H1 (cell line): ENCODE measurements around the gene MYO1D. TPM values are rescaled to one million over a fixed set of nuclear protein-coding genes. Genes with fewer than 3 reads are reported as not detected.

Experiments used
- ASH2L ChIP-seq: fragments of 200-600, 300-600 bp; sonication (generic); IDR thresholded peaks from one replicate; pipeline ENCODE4 v1.7.1; 2017; ENCODE audit warnings: low read length
- CBX5 ChIP-seq: fragments of 300-800, 300-1000 bp; sonication (generic); IDR thresholded peaks from 2 replicates; pipeline ENCODE4 v1.7.1; 2016; ENCODE audit warnings: antibody characterized with exemption, low read length, low read depth
- CBX8 ChIP-seq: fragments of 300-800, 300-1000 bp; sonication (generic); IDR thresholded peaks from 2 replicates; pipeline ENCODE4 v1.7.1; 2016; ENCODE audit warnings: low read depth, low read length, borderline replicate concordance
- EGR1 ChIP-seq: IDR thresholded peaks from 2 replicates; pipeline ENCODE4 v1.6.1; 2011; ENCODE audit warnings: low read depth, low read length, borderline replicate concordance
- EZH2 ChIP-seq: fragments of 200-600 bp; sonication (generic); IDR thresholded peaks from 2 replicates; pipeline ENCODE4 v1.7.1; 2012; ENCODE audit warnings: low read depth, mild to moderate bottlenecking, moderate library complexity, low read length, inconsistent platforms; ENCODE audit not compliant: severe bottlenecking
- FOSL1 ChIP-seq: IDR thresholded peaks from 2 replicates; pipeline ENCODE4 v1.6.1; 2011; ENCODE audit warnings: mild to moderate bottlenecking, low read depth, low read length, moderate library complexity; ENCODE audit not compliant: insufficient read depth
- KDM4A ChIP-seq: IDR thresholded peaks from one replicate; pipeline ENCODE4 v1.7.1; 2012; ENCODE audit warnings: low read depth, mild to moderate bottlenecking, moderate library complexity, low read length, inconsistent platforms; ENCODE audit not compliant: severe bottlenecking
- NRF1 ChIP-seq: IDR thresholded peaks from 2 replicates; pipeline ENCODE4 v1.6.1; 2011; ENCODE audit warnings: mild to moderate bottlenecking, low read depth, low read length, improper control_type of control experiment
- PHF8 ChIP-seq: fragments of 200-600 bp; sonication (generic); conservative IDR thresholded peaks from 2 replicates; pipeline ENCODE4 v1.7.1; 2012; ENCODE audit warnings: low read depth, mild to moderate bottlenecking, inconsistent platforms, low read length, moderate library complexity
- POLR2AphosphoS5 ChIP-seq: IDR thresholded peaks from 2 replicates; pipeline ENCODE4 v1.6.1; 2011; ENCODE audit warnings: low read depth, low read length
- RBBP5 ChIP-seq: IDR thresholded peaks from 2 replicates; pipeline ENCODE4 v1.7.1; 2012; ENCODE audit warnings: low read depth, mild to moderate bottlenecking, inconsistent platforms, low read length, moderate library complexity, borderline replicate concordance
- SIN3A ChIP-seq, 2 experiments: IDR thresholded peaks in 1 of 2; conservative IDR thresholded peaks in 1 of 2; 2 replicates each; pipeline ENCODE4 v1.6.1; 2011 to 2012; ENCODE audit warnings: low read length in 2 of 2, improper control_type of control experiment in 1 of 2, low read depth in 1 of 2, mild to moderate bottlenecking in 1 of 2
- SIRT6 ChIP-seq: IDR thresholded peaks from one replicate; pipeline ENCODE4 v1.7.1; 2012; ENCODE audit warnings: low read length, inconsistent platforms
- SIX5 ChIP-seq: IDR thresholded peaks from 2 replicates; pipeline ENCODE4 v1.6.1; 2011; ENCODE audit warnings: mild to moderate bottlenecking, low read depth, low read length
- SRF ChIP-seq: IDR thresholded peaks from 2 replicates; pipeline ENCODE4 v1.6.1; 2011; ENCODE audit warnings: mild to moderate bottlenecking, low read depth, low read length, moderate library complexity
- TAF1 ChIP-seq: IDR thresholded peaks from 2 replicates; pipeline ENCODE4 v1.6.1; 2011; ENCODE audit warnings: mild to moderate bottlenecking, low read depth, low read length
- TAF7 ChIP-seq: optimal IDR thresholded peaks from 2 replicates; pipeline ENCODE3; 2011; ENCODE audit warnings: low read depth, mild to moderate bottlenecking, inconsistent platforms, low read length, moderate library complexity, borderline replicate concordance
- YY1 ChIP-seq: IDR thresholded peaks from 2 replicates; pipeline ENCODE4 v1.6.1; 2011; ENCODE audit warnings: low read depth, mild to moderate bottlenecking, low read length
- polyA plus RNA-seq, 7 experiments: library from polyadenylated mRNA; depleted of rRNA in 3 of 7; stranded (reverse) in 5 of 7; unstranded in 2 of 7; fragments of >200 nt in 5 of 7; fragments of 200-250 nt in 2 of 7; gene quantifications; 1 replicate in 5 of 7; 2 replicates in 1 of 7; 4 replicates in 1 of 7; pipeline versions ENCODE4 v1.2.1 to v1.2.3, GENCODE V29; 2011 to 2013; ENCODE audit warnings: missing spikeins in 2 of 7, mixed read lengths in 2 of 7
- total RNA-seq: library from RNA; stranded (reverse); fragmentation: NEBNext Ultra II Directional; extraction: Animal tissue kit (Norgen Biotek cat#: 25700); gene quantifications from 2 replicates; pipeline ENCODE4 v1.2.1, GENCODE V29; 2021
- TF ChIP-seq, protein P1 (sequence below): IDR thresholded peaks from 2 replicates; pipeline ENCODE4 v1.6.1; 2012; ENCODE audit warnings: inconsistent platforms
- TF ChIP-seq, protein P2 (sequence below): IDR thresholded peaks from 2 replicates; pipeline ENCODE4 v1.6.1; 2011; ENCODE audit warnings: low read depth, mild to moderate bottlenecking, low read length; ENCODE audit not compliant: insufficient read depth
- TF ChIP-seq, protein P3 (sequence below): IDR thresholded peaks from 2 replicates; pipeline ENCODE4 v1.6.1; 2012; ENCODE audit warnings: low read length, inconsistent platforms

The MYO1D gene
- total and polyA plus RNA-seq, 2 of the 8 experiments (the other 6 are each of a cell fraction or from before 2014, with no cell fraction given), result 6.5 to 25.4 TPM

DNA sequence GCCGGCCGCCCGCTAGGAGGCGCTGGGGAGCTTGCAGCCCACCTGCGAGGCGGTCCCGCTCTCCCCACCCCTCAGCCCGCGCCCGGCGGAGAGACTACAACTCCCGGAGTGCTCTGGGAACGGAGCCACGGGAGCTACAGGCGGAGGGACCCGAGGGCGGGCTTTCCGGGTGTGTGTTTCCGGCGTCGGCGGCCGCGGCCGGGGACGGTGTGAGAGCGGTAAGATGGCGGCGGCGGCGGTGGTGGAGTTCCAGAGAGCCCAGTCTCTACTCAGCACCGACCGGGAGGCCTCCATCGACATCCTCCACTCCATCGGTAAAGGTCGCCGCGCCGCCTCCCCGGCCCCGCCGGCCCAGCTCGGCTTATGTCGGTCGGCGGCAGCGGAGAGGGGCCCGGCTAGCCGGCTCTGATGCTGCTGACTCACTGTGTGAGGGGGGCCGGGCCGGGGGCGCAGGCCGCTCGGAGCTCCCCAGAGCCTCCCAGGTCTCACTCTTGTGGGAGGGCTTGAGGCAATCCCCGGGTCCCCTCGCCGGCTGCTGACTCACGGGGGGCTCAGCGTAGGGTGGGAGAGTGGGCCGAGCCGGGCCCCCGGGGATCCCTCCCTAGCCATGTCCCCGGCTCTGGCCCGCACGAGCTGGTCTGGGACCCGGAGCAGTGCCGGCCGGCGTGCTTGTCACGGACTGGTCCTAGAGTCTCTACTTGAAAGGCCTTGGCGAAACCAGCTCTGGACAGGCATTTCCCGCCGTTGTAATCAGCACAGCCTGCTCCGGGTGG is 432.4 kb downstream of the MYO1D start, which contains the start of gene PSMD11 (continued):
- TF ChIP-seq, protein P1, sequence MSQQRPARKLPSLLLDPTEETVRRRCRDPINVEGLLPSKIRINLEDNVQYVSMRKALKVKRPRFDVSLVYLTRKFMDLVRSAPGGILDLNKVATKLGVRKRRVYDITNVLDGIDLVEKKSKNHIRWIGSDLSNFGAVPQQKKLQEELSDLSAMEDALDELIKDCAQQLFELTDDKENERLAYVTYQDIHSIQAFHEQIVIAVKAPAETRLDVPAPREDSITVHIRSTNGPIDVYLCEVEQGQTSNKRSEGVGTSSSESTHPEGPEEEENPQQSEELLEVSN, result peak; percentile 38; the same call in 1 of the 2 replicates
- TF ChIP-seq RBBP5 (peak; percentile 67; the same call in 1 of the 2 replicates), FOSL1 (no peak), SIRT6 (no peak), EZH2 (no peak), EGR1 (no peak), SIX5 (peak; percentile 84), PHF8 (peak; percentile 96), SRF (peak; percentile 30; the same call in 1 of the 2 replicates), NRF1 (no peak), ASH2L (peak; percentile 90), KDM4A (peak; percentile 63), TAF7 (peak; percentile 21), YY1 (peak; percentile 94), CBX5 (no peak), TAF1 (peak; percentile 94), SIN3A (conservative IDR thresholded peaks at IDR 0.05 in 1 of 2, IDR thresholded peaks at IDR 0.05 in 1 of 2; ENCODE audit: low read depth in 1 of 2, low read length in 2 of 2) (peak in 1 of 2 experiments; percentile 72; a peak in 1 of 4 replicates), CBX8 (no peak), POLR2AphosphoS5 (peak; percentile 34; the same call in 1 of the 2 replicates)
- TF ChIP-seq, protein P2, sequence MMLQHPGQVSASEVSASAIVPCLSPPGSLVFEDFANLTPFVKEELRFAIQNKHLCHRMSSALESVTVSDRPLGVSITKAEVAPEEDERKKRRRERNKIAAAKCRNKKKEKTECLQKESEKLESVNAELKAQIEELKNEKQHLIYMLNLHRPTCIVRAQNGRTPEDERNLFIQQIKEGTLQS, result 0 out of 2 replicates have a peak, but pooled peaks have one; percentile 5
- TF ChIP-seq, protein P3, sequence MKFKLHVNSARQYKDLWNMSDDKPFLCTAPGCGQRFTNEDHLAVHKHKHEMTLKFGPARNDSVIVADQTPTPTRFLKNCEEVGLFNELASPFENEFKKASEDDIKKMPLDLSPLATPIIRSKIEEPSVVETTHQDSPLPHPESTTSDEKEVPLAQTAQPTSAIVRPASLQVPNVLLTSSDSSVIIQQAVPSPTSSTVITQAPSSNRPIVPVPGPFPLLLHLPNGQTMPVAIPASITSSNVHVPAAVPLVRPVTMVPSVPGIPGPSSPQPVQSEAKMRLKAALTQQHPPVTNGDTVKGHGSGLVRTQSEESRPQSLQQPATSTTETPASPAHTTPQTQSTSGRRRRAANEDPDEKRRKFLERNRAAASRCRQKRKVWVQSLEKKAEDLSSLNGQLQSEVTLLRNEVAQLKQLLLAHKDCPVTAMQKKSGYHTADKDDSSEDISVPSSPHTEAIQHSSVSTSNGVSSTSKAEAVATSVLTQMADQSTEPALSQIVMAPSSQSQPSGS, result no peak
